ENCODE data around the gene TMEM150B. TPM values are rescaled to one million over a fixed set of nuclear protein-coding genes. Genes with fewer than 3 reads are reported as not detected.

Gene TMEM150B
- total and polyA plus RNA-seq, 2 of the 13 experiments (the other 11 are each of a cell fraction or from before 2014, with no cell fraction given): 1.3 to 1.8 TPM

- TF ChIP-seq THAP8 (CRISPR knock-in tag; IDR thresholded peaks at IDR 0.05; ENCODE audit: borderline replicate concordance) (no peak), ZNF670 (CRISPR knock-in tag; IDR thresholded peaks at IDR 0.05; ENCODE audit: borderline replicate concordance) (no peak), ZNF629 (CRISPR knock-in tag; conservative IDR thresholded peaks at IDR 0.05) (no peak), ZNF276 (CRISPR knock-in tag; IDR thresholded peaks at IDR 0.05; ENCODE audit: low read depth) (no peak), ZKSCAN1 (IDR thresholded peaks at IDR 0.05; ENCODE audit: low read length) (no peak; the same call in 1 of the 2 replicates), ZNF772 (CRISPR knock-in tag; IDR thresholded peaks at IDR 0.05) (peak; percentile 69; the same call in 1 of the 2 replicates), ZMYM2 (CRISPR knock-in tag; IDR thresholded peaks at IDR 0.05) (no peak), NR2F1 (CRISPR knock-in tag; IDR thresholded peaks at IDR 0.05) (no peak), BRCA1 (CRISPR knock-in tag; IDR thresholded peaks at IDR 0.05) (no peak), ZBTB44 (CRISPR knock-in tag; IDR thresholded peaks at IDR 0.05) (no peak), ZNF720 (CRISPR knock-in tag; IDR thresholded peaks at IDR 0.05) (no peak), PCBP1 (IDR thresholded peaks at IDR 0.05; ENCODE audit: borderline replicate concordance, low read depth, low read length) (peak; percentile 84; the same call in 1 of the 2 replicates), TAF1 (CRISPR knock-in tag; IDR thresholded peaks at IDR 0.05) (peak; percentile 61; the same call in 1 of the 2 replicates), ZSCAN29 (CRISPR knock-in tag; conservative IDR thresholded peaks at IDR 0.05) (peak; percentile 71; the same call in 1 of the 2 replicates), ATF1 (CRISPR knock-in tag; IDR thresholded peaks at IDR 0.05) (peak; percentile 94), ZNF501 (CRISPR knock-in tag; IDR thresholded peaks at IDR 0.05) (peak; percentile 6; the same call in 1 of the 2 replicates)
- TF ChIP-seq, protein P1, sequence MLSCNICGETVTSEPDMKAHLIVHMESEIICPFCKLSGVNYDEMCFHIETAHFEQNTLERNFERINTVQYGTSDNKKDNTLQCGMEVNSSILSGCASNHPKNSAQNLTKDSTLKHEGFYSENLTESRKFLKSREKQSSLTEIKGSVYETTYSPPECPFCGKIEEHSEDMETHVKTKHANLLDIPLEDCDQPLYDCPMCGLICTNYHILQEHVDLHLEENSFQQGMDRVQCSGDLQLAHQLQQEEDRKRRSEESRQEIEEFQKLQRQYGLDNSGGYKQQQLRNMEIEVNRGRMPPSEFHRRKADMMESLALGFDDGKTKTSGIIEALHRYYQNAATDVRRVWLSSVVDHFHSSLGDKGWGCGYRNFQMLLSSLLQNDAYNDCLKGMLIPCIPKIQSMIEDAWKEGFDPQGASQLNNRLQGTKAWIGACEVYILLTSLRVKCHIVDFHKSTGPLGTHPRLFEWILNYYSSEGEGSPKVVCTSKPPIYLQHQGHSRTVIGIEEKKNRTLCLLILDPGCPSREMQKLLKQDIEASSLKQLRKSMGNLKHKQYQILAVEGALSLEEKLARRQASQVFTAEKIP (CRISPR knock-in tag; IDR thresholded peaks at IDR 0.05; ENCODE audit: borderline replicate concordance): no peak
- TF ChIP-seq, protein P2, sequence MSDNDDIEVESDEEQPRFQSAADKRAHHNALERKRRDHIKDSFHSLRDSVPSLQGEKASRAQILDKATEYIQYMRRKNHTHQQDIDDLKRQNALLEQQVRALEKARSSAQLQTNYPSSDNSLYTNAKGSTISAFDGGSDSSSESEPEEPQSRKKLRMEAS (IDR thresholded peaks at IDR 0.05): peak; percentile 41; the same call in 1 of the 2 replicates
- TF ChIP-seq, protein P3, sequence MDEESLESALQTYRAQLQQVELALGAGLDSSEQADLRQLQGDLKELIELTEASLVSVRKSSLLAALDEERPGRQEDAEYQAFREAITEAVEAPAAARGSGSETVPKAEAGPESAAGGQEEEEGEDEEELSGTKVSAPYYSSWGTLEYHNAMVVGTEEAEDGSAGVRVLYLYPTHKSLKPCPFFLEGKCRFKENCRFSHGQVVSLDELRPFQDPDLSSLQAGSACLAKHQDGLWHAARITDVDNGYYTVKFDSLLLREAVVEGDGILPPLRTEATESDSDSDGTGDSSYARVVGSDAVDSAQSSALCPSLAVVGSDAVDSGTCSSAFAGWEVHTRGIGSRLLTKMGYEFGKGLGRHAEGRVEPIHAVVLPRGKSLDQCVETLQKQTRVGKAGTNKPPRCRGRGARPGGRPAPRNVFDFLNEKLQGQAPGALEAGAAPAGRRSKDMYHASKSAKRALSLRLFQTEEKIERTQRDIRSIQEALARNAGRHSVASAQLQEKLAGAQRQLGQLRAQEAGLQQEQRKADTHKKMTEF (CRISPR knock-in tag; IDR thresholded peaks at IDR 0.05): peak; percentile 76
These were observed 14.2 kb upstream of the TMEM150B start, which contains the start of gene KMT5C (continued) for GRCh38 chr19:55339105-55339888.

All from HepG2 (cell line).